Mesodermal cell (in vitro differentiated cells): Measurements from ENCODE around the gene MGAM2. TPM values are rescaled to one million over a fixed set of nuclear protein-coding genes. Genes with fewer than 3 reads are reported as not detected.

Source experiments
- H3K27ac ChIP-seq: 2 replicates; pipeline ENCODE4 v1.7.0; 2013; ENCODE audit warnings: mild to moderate bottlenecking, low read depth, low read length, moderate library complexity; ENCODE audit not compliant: severe bottlenecking
- H3K36me3 ChIP-seq: 2 replicates; pipeline ENCODE4 v1.7.1; 2013; ENCODE audit warnings: mild to moderate bottlenecking, low read length, moderate library complexity; ENCODE audit not compliant: control insufficient read depth, insufficient read depth
- H3K4me1 ChIP-seq: one replicate; pipeline ENCODE4 v1.7.1; 2013; ENCODE audit warnings: mild to moderate bottlenecking, low read length; ENCODE audit not compliant: insufficient read depth, control insufficient read depth, poor library complexity, severe bottlenecking
- H3K4me3 ChIP-seq: 2 replicates; pipeline ENCODE4 v1.7.0; 2013; ENCODE audit warnings: low read length, control low read depth, mild to moderate bottlenecking; ENCODE audit not compliant: insufficient read depth, poor library complexity, severe bottlenecking; ENCODE audit errors: extremely low read depth
- H3K9me3 ChIP-seq: 2 replicates; pipeline ENCODE4 v1.7.1; 2013; ENCODE audit warnings: mild to moderate bottlenecking, low read length, moderate library complexity; ENCODE audit not compliant: control insufficient read depth
- WGBS, 2 experiments: methylation state at CpG; one replicate each; pipeline ENCODE4 v1.1.5; 2013; ENCODE audit warnings: missing lambda C conversion rate in 2 of 2; ENCODE audit not compliant: insufficient coverage in 2 of 2; 5-methylcytosine and 5-hydroxymethylcytosine counted together
- polyA plus RNA-seq, 2 experiments: library from polyadenylated mRNA; stranded (reverse); fragments of 50-300 nt; gene quantifications; one replicate each; pipeline ENCODE4 v1.2.3, GENCODE V29; 2013

MGAM2 gene
- 0.07 TPM for polyA plus RNA-seq (2013, experiment 1 of 2)
- polyA plus RNA-seq (2013, experiment 2 of 2): 0.05 TPM

DNA sequence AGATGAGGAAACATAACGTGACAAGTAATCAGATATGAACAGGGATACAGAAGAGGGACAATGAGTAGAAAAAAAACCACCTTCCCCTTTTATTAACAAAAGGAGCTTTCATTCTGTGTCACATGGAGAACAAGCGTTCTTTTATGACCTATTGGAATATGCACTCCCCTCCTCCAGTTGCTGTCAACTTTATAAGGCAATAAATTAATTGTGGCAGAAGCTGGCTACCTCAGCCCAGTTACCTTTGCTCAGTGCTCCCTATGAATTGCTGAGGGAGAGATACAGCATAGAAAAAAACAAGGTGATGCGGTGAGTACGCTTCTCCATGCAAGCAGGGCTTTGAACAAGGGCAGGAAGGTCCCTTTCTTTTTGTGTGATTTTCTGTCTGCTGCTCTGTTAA, at the start of gene MGAM2:
MGAM2 (plus strand) TSS at position 220 of the 400 bp plus-strand sequence. CDS start 5,156 bp downstream, outside the sequence.
- Histone ChIP-seq H3K4me1 (no peaks in the 10 kb centered on the region), H3K4me3 (no peak within 1 kb of the TSS), H3K36me3 (no peaks in the 10 kb centered on the region), H3K27ac (no peak within 1 kb of the TSS), H3K9me3 (no peaks in the 10 kb centered on the region)
- WGBS, 2 experiments: 100% methylated on average over 2 of the region's 4 CpGs; no CpG with 5 or more reads in 1 of the 2 experiments

- H3K9me3 ChIP-seq: no peaks in the 10 kb centered on the region
- 77 to 84% methylated on average over 8 to 10 of the region's 12 CpGs for WGBS, 2 experiments
- H3K4me1 ChIP-seq: no peaks in the 10 kb centered on the region
- no peaks in the 10 kb centered on the region for H3K36me3 ChIP-seq
- H3K4me3 ChIP-seq: no peak overlapping the region
- no peak overlapping the region for H3K27ac ChIP-seq
Observed at GRCh38 chr7:142063551-142064442, 47.7 kb upstream of the MGAM2 start.

GRCh38 chr7:142066536-142066935, 45.0 kb upstream of the MGAM2 start:
- H3K36me3 ChIP-seq: no peaks in the 10 kb centered on the region
- H3K9me3 ChIP-seq: no peaks in the 10 kb centered on the region
- WGBS, 2 experiments: 93 to 94% methylated on average over 7 to 8 of the region's 8 CpGs
- H3K4me1 ChIP-seq: no peaks in the 10 kb centered on the region
- H3K4me3 ChIP-seq: no peak overlapping the region
- H3K27ac ChIP-seq: no peak overlapping the region

DNA sequence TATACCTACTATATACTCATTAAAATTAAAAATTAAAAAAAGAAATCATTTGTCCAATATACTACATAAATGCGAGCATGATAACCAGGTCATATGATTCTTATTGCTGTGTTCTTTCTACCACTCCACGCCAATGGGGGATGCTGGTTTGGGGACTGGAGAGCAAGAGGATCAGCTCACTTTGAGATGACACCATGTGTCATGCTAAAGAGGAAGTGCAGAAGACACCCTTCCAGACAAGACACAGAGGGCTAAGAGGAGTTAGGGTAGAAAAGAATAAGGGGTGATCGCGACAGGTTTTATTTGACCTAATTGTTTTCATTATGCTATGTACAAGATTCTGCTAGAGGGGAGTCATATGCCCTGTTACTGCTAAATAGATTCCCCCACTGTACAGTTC, 33.8 kb upstream of the MGAM2 start:
- Histone ChIP-seq H3K4me1 (no peaks in the 10 kb centered on the region), H3K4me3 (no peak overlapping the region), H3K9me3 (no peaks in the 10 kb centered on the region), H3K27ac (no peak overlapping the region), H3K36me3 (no peaks in the 10 kb centered on the region)
- 90 to 100% methylated on average over 1 to 3 of the region's 4 CpGs for WGBS, 2 experiments

- 100% methylated on average over 1 of the region's 1 CpG; no CpG with 5 or more reads in 1 of the 2 experiments for WGBS, 2 experiments
- Histone ChIP-seq H3K4me3 (no peak overlapping the region), H3K36me3 (no peaks in the 10 kb centered on the region), H3K4me1 (no peaks in the 10 kb centered on the region), H3K27ac (no peak overlapping the region), H3K9me3 (no peaks in the 10 kb centered on the region)
Observed at GRCh38 chr7:142083605-142084004, 27.9 kb upstream of the MGAM2 start.

DNA sequence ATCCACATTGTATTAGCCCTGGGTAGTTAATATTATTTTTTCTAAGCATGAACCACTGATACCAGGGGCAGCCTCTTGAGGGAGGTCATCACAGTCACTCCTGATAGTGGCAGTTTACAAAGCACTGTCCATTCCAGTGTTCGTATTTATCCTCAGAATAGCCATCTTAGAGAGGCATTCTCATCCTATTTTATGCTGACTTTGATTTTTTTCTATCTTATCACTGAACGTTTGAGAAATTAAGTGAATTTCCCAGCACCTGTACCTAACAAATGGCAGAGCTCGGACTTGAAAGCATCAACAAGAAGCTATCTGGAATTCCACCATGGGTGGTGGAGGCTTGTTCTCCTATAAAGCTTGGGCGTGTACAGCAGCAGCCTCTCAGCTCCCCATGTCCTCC, 26.1 kb upstream of the MGAM2 start:
- Histone ChIP-seq H3K4me3 (no peak overlapping the region), H3K36me3 (no peaks in the 10 kb centered on the region), H3K27ac (no peak overlapping the region), H3K9me3 (no peaks in the 10 kb centered on the region), H3K4me1 (no peaks in the 10 kb centered on the region)
- WGBS, 2 experiments: 82 to 83% methylated on average over 1 to 2 of the region's 4 CpGs

- Histone ChIP-seq H3K27ac (no peak overlapping the region), H3K9me3 (no peaks in the 10 kb centered on the region), H3K4me3 (no peak overlapping the region), H3K36me3 (no peaks in the 10 kb centered on the region), H3K4me1 (no peaks in the 10 kb centered on the region)
- 89 to 95% methylated on average over 2 of the region's 4 CpGs for WGBS, 2 experiments
Observed at GRCh38 chr7:142088022-142088714, 23.4 kb upstream of the MGAM2 start.

GRCh38 chr7:142089035-142089434, 22.5 kb upstream of the MGAM2 start:
- H3K27ac ChIP-seq: no peak overlapping the region
- no peaks in the 10 kb centered on the region for H3K9me3 ChIP-seq
- no peaks in the 10 kb centered on the region for H3K4me1 ChIP-seq
- H3K36me3 ChIP-seq: no peaks in the 10 kb centered on the region
- WGBS, 2 experiments: no CpG with 5 or more reads among the region's 2 CpGs
- no peak overlapping the region for H3K4me3 ChIP-seq

DNA sequence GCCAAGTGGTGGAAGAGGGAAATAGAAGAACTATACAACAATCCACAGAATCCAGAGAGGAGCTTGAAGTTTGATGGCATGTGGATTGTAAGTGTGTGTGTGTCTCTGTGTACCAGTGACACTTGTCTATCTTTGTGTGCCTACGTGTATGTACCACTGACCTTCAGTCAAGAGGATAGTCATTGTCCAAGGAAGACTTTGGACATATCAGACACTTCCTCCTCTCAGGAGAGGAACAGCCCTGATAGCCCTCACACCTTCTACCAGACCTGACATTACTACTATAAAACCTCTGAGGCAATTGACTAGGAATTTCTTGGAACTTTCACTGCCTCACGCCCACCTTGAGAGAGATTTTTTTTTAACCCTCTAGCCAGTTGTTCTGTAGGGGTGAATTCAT, 19.6 kb upstream of the MGAM2 start:
- Histone ChIP-seq H3K4me3 (no peak overlapping the region), H3K4me1 (no peaks in the 10 kb centered on the region), H3K9me3 (no peaks in the 10 kb centered on the region), H3K27ac (no peak overlapping the region), H3K36me3 (no peaks in the 10 kb centered on the region)
- 86 to 100% methylated on average over 1 of the region's 2 CpGs for WGBS, 2 experiments

- Histone ChIP-seq H3K36me3 (no peaks in the 10 kb centered on the region), H3K27ac (no peak overlapping the region), H3K9me3 (no peaks in the 10 kb centered on the region), H3K4me3 (no peak overlapping the region), H3K4me1 (no peaks in the 10 kb centered on the region)
- 87 to 100% methylated on average over 1 to 5 of the region's 6 CpGs for WGBS, 2 experiments
Observed at GRCh38 chr7:142094861-142095260, 16.7 kb upstream of the MGAM2 start.
